ENCODE data around the gene SEC22C.

DNA sequence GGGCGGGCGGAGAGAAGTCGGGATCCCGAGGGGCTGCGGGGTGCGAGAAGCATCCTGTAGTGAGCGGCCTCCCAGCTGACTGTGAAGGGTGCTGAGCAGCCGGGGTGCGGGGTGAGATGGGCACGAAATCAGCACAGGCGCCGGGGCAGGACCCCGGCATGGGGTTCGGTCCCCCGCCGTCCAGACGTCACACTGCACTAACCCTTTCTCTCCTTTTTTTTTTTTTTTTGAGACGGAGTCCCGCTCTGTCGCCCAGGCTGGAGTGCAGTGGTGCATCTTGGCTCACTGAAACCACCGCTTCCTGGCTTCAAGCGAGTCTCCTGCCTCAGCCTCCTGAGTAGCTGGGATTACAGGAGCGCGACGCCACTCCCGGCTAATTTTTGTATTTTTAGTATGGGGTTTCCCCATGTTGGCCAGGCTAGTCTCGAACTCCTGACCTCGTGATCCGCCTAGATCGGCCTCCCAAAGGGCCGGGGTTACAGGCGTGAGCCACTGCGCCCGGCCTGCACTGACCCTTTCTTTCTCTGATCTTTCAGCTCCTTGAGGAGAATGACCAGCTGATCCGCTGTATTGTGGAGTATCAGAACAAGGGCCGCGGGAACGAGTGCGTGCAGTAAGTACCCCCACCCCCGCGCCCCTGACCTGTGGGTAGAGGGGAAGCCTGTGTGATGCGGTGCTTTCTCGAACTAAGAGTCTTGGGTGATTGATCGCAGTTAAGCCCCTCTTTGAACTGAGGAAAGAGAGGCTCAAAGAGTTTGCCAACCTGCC lies 9.4 kb upstream of the SEC22C start:
- TF ChIP-seq, protein P1, sequence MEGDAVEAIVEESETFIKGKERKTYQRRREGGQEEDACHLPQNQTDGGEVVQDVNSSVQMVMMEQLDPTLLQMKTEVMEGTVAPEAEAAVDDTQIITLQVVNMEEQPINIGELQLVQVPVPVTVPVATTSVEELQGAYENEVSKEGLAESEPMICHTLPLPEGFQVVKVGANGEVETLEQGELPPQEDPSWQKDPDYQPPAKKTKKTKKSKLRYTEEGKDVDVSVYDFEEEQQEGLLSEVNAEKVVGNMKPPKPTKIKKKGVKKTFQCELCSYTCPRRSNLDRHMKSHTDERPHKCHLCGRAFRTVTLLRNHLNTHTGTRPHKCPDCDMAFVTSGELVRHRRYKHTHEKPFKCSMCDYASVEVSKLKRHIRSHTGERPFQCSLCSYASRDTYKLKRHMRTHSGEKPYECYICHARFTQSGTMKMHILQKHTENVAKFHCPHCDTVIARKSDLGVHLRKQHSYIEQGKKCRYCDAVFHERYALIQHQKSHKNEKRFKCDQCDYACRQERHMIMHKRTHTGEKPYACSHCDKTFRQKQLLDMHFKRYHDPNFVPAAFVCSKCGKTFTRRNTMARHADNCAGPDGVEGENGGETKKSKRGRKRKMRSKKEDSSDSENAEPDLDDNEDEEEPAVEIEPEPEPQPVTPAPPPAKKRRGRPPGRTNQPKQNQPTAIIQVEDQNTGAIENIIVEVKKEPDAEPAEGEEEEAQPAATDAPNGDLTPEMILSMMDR (IDR thresholded peaks at IDR 0.05) = no peak
- TF ChIP-seq POLR2A (IDR thresholded peaks at IDR 0.05) (no peak), EP300 (IDR thresholded peaks at IDR 0.05) (no peak)

Measured in suprapubic skin (tissue), 3 donors.